A673 (cell line): ENCODE results near the gene FNDC11. TPM values are rescaled to one million over a fixed set of nuclear protein-coding genes. Genes with fewer than 3 reads are reported as not detected.
A peak's percentile ranks its signal among the peaks of the same experiment; 100 is the strongest.

ENCODE experiments used
- BruUV-seq: library from RNA; stranded (reverse); fragments of 400-500 nt; replicated peaks from 2 replicates; lab custom pipeline; 2021; lab: Mats Ljungman, UMichigan
- CTCF ChIA-PET: fragments of 300-600 bp; sonication (Branson Sonifier 250); formaldehyde crosslinking; loops from one replicate; lab custom pipeline; 2022; ENCODE audit warnings: antibody characterized with exemption; lab: Charles Lee
- POLR2A ChIA-PET: fragments of 300-600 bp; sonication (Branson Sonifier 250); formaldehyde crosslinking; loops from one replicate; lab custom pipeline; 2022; ENCODE audit warnings: antibody characterized with exemption; ENCODE audit not compliant: low non-redundant PET; lab: Charles Lee
- DNase-seq: peaks from one replicate; pipeline ENCODE4 v3.0.0-alpha.2; 2015; ENCODE audit warnings: low spot score
- H3K27ac ChIP-seq: fragments of 200-600 bp; sonication (generic); 2 replicates; pipeline ENCODE4 v1.5.1; 2016; ENCODE audit warnings: mixed run types, low read depth, mild to moderate bottlenecking, mixed read lengths, antibody characterized with exemption, low read length; ENCODE audit not compliant: poor library complexity, severe bottlenecking
- H3K27me3 ChIP-seq: fragments of 200-600 bp; sonication (generic); replicated peaks from 2 replicates; pipeline ENCODE4 v1.6.1; 2017; ENCODE audit warnings: mixed run types, low read depth, mild to moderate bottlenecking, mixed read lengths, antibody characterized with exemption, low read length; ENCODE audit not compliant: insufficient read depth, poor library complexity
- H3K36me3 ChIP-seq: fragments of 200-600 bp; sonication (generic); 2 replicates; pipeline ENCODE4 v1.6.1; 2016; ENCODE audit warnings: mixed run types, mild to moderate bottlenecking, mixed read lengths, antibody characterized with exemption, low read length; ENCODE audit not compliant: insufficient read depth, poor library complexity, severe bottlenecking
- H3K4me1 ChIP-seq: fragments of 200-600 bp; sonication (generic); 2 replicates; pipeline ENCODE4 v1.6.1; 2017; ENCODE audit warnings: mixed run types, mild to moderate bottlenecking, mixed read lengths, antibody characterized with exemption, low read length; ENCODE audit not compliant: insufficient read depth, poor library complexity, severe bottlenecking
- H3K4me3 ChIP-seq: fragments of 200-600 bp; sonication (generic); 2 replicates; pipeline ENCODE4 v1.5.1; 2016; ENCODE audit warnings: low read depth, mixed run types, mild to moderate bottlenecking, mixed read lengths, low read length; ENCODE audit not compliant: poor library complexity, severe bottlenecking
- H3K9me3 ChIP-seq: fragments of 200-600 bp; sonication (generic); 2 replicates; pipeline ENCODE4 v1.6.1; 2016; ENCODE audit warnings: mixed run types, low read depth, mild to moderate bottlenecking, mixed read lengths, antibody characterized with exemption, low read length; ENCODE audit not compliant: poor library complexity, severe bottlenecking
- EZH2 ChIP-seq: fragments of 200-600 bp; sonication (generic); IDR thresholded peaks from 2 replicates; pipeline ENCODE4 v1.6.1; 2017; ENCODE audit warnings: borderline replicate concordance, low read depth, mild to moderate bottlenecking, mixed read lengths, antibody characterized with exemption, low read length; ENCODE audit not compliant: poor library complexity, severe bottlenecking
- intact Hi-C: fragments of 100-400 bp; cut with micrococcal nuclease; formaldehyde crosslinking; loops from one replicate; pipeline ENCODE4 v1.10.0; 2022; ENCODE audit not compliant: unreplicated experiment
- total RNA-seq: library from RNA; stranded (reverse); gene quantifications from 2 replicates; pipeline ENCODE4 v1.2.3, GENCODE V29; 2021
- TF ChIP-seq, protein P1 (sequence below): fragments of 300-800, 200-600 bp; sonication (generic); conservative IDR thresholded peaks from 2 replicates; pipeline ENCODE4 v1.5.1; 2017; ENCODE audit warnings: low read depth, mild to moderate bottlenecking, antibody characterized with exemption, low read length, moderate library complexity, mixed read lengths

Gene FNDC11
- total RNA-seq, 1 experiment from 2014 or later, result 0.21 TPM

DNA sequence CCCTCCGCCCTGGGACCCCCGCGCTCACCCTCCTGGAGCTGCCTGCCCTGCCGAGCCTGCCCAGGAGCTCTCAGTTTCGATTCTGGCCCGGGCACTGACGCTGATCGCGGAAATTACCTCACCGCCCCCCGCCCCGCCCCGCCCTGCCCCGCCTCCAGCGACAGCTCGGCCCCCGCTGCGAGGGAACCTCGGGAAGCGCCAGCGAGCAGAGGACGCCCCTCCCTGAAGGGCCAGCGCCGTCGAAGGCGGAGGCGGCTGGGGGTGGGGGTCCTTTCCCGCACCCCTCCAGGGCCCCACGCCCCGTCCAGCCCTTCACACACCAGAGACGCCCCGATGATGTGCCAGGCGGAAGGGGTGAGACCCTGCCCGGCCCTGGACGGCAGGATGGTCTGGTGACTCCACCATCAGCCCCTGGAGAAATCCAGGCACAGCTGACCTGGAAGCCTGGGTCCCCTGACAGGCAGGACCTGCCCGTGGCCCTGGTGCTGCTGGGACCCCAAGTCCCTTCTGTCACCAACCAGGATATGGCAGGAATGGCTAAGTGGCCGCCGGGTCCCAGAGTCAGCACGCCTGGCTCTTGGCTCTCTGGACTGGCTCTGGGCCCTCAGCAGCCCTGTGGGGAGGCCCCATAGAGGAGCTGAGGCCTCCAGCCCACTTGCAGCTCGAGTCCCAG is 20.3 kb downstream of the FNDC11 start, which contains the start of gene HELZ2:
TSS of gene HELZ2 (minus strand) at position 84 of the 673 bp plus-strand sequence. CDS start 1,854 bp downstream, outside the sequence.
- Histone ChIP-seq H3K27me3 (no peaks in the 10 kb centered on the region), H3K4me1 (peaks cover 5% of the 10 kb centered on the region), H3K9me3 (no peaks in the 10 kb centered on the region), H3K4me3 (peak within 1 kb of the TSS; percentile 68), H3K36me3 (no peaks in the 10 kb centered on the region), H3K27ac (peak within 1 kb of the TSS; percentile 70)
- TF ChIP-seq EZH2, result no peak
- TF ChIP-seq, protein P1, sequence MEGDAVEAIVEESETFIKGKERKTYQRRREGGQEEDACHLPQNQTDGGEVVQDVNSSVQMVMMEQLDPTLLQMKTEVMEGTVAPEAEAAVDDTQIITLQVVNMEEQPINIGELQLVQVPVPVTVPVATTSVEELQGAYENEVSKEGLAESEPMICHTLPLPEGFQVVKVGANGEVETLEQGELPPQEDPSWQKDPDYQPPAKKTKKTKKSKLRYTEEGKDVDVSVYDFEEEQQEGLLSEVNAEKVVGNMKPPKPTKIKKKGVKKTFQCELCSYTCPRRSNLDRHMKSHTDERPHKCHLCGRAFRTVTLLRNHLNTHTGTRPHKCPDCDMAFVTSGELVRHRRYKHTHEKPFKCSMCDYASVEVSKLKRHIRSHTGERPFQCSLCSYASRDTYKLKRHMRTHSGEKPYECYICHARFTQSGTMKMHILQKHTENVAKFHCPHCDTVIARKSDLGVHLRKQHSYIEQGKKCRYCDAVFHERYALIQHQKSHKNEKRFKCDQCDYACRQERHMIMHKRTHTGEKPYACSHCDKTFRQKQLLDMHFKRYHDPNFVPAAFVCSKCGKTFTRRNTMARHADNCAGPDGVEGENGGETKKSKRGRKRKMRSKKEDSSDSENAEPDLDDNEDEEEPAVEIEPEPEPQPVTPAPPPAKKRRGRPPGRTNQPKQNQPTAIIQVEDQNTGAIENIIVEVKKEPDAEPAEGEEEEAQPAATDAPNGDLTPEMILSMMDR, result no peak
- POLR2A ChIA-PET, result interaction anchor here (0.5 to 0.7 kb wide), 3 partner anchors 33 to 122 kb away, joined by 3 to 4 read pairs (median 3); partner anchors contain the start of gene TNFRSF6B
- peak; percentile 84 for DNase-seq
- BruUV-seq, result no TSS peak
- intact Hi-C loops, result no loop called here
- CTCF ChIA-PET, result interaction anchor here (1.0 kb wide), 1 partner anchor 36 kb away, joined by 3 read pairs; no protein-coding TSS in a partner anchor

DNA sequence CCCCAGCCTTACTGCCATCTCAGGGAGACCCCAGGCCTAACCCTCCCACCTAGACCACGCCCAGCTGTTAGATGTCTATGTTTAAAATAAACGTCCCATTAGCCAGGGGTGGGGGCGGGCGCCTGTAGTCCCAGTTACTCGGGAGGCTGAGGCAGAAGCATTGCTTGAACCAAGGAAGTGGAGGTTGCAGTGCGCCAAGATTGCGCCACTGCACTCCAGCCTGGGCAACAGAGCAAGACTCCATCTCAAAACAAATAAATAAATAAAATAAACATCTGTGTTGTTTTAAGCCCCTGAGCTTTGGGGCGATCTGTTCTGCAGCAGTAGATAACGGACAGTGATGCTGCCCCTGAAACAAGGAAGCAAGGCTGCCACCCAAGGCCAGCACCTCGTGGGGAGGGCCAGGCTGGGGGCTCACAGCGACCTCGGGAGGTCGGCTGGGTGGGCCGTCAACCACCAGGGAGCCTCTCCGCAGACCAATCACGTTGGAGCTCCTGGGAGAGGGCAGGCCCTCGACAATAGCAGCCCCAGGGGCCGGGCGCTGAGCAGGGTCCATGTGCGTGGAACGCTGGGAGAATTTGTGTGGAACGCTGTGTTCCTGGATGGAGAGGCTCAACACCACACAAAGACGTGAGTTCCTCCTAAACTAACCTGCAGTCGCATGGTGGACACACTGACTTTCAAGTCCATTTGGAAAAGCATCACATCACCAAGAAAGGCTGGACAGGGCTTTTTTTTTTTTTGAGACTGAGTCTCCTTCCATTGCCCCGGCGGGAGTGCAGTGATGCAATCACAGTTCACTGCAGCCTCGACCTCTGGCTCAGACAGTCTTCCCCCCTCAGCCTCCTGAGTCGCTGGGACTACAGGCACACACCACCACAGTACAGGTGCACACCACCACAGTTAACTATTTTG is 21.1 kb downstream of the FNDC11 start:
- ChIA-PET POLR2A (no interaction called here), CTCF (no interaction called here)
- intact Hi-C loops, result no loop called here
- Histone ChIP-seq H3K4me3 (no peak overlapping the region), H3K9me3 (no peaks in the 10 kb centered on the region), H3K4me1 (peaks cover 5% of the 10 kb centered on the region), H3K27ac (peak overlapping the region; percentile 70), H3K36me3 (no peaks in the 10 kb centered on the region), H3K27me3 (no peaks in the 10 kb centered on the region)
- TF ChIP-seq, protein P1, result no peak
- no peak for TF ChIP-seq EZH2
- BruUV-seq, result no TSS peak
- DNase-seq, result no peak

DNA sequence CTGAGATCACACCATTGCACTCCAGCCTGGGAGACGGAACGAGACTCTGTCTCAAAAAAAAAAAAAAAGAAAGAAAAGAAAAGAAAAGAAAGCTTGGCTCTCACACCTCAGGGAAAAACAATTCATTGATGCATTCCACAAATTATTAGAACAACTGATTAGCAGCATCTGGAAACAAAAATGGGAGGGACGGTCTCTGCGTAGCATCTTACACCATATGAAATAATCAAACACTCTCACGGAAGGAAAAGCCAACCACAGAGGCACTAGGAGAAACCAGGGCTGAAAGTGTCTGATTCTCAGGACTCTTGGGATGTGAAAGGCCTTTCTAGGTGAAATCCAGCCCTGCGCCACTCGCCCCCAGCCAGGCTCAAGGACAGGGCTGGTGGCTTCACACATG is 22.4 kb downstream of the FNDC11 start:
- H3K9me3 ChIP-seq, result no peaks in the 10 kb centered on the region
- no peaks in the 10 kb centered on the region for H3K27me3 ChIP-seq
- intact Hi-C loops, result no loop called here
- H3K4me1 ChIP-seq, result peaks cover 5% of the 10 kb centered on the region
- DNase-seq, result no peak
- no peaks in the 10 kb centered on the region for H3K36me3 ChIP-seq
- ChIA-PET CTCF (interaction anchor here (0.6 kb wide), 1 partner anchor 51 kb away, joined by 6 read pairs; the partner anchor contains the start of gene GMEB2), POLR2A (no interaction called here)
- no peak for TF ChIP-seq EZH2
- TF ChIP-seq, protein P1, result no peak
- H3K4me3 ChIP-seq, result no peak overlapping the region
- no TSS peak for BruUV-seq
- H3K27ac ChIP-seq, result no peak overlapping the region
